ENCODE measurements around the gene DEPDC1.

- no peak for TF ChIP-seq CTCF (IDR thresholded peaks at IDR 0.05; ENCODE audit: low read length)
- no peak for TF ChIP-seq EZH2 (IDR thresholded peaks at IDR 0.05; ENCODE audit: borderline replicate concordance, low read length)
Measured at GRCh38 chr1:68464891-68465290, 32.0 kb downstream of the DEPDC1 start.
